Measurements from ENCODE around the gene MEGF8.

Gene MEGF8

DNA sequence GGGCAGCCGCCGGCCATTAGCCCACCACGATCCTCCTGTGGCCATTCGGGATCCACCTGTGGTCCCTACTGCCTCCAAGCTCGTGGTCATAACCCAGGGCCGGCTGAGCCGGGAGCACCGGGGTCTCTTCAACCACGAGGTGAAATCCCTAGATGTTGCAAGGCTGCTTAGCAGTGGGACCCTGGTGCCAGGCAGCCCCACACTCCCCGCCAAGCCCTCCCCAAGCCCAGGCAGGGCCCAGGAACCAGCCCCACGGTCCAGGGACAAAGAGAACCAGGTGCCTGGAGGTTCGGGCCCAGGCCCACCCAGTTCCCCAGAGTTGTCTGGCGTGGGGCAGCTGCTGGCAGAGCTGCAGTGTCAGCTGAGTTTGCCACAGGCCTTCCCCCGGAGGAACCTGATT is 15.7 kb upstream of the MEGF8 start:
- no peak for ATAC-seq
- TF ChIP-seq ZNF565 (CRISPR knock-in tag; conservative IDR thresholded peaks at IDR 0.05; ENCODE audit: low read depth) = no peak
- TF ChIP-seq ZFP30 (CRISPR knock-in tag; IDR thresholded peaks at IDR 0.05) = no peak
- no peak for TF ChIP-seq ZFP3 (CRISPR knock-in tag; IDR thresholded peaks at IDR 0.05)
- TF ChIP-seq SNAI2 (CRISPR knock-in tag; IDR thresholded peaks at IDR 0.05) = no peak
- TF ChIP-seq RARB (CRISPR knock-in tag; IDR thresholded peaks at IDR 0.05) = no peak
- TF ChIP-seq, protein P1, sequence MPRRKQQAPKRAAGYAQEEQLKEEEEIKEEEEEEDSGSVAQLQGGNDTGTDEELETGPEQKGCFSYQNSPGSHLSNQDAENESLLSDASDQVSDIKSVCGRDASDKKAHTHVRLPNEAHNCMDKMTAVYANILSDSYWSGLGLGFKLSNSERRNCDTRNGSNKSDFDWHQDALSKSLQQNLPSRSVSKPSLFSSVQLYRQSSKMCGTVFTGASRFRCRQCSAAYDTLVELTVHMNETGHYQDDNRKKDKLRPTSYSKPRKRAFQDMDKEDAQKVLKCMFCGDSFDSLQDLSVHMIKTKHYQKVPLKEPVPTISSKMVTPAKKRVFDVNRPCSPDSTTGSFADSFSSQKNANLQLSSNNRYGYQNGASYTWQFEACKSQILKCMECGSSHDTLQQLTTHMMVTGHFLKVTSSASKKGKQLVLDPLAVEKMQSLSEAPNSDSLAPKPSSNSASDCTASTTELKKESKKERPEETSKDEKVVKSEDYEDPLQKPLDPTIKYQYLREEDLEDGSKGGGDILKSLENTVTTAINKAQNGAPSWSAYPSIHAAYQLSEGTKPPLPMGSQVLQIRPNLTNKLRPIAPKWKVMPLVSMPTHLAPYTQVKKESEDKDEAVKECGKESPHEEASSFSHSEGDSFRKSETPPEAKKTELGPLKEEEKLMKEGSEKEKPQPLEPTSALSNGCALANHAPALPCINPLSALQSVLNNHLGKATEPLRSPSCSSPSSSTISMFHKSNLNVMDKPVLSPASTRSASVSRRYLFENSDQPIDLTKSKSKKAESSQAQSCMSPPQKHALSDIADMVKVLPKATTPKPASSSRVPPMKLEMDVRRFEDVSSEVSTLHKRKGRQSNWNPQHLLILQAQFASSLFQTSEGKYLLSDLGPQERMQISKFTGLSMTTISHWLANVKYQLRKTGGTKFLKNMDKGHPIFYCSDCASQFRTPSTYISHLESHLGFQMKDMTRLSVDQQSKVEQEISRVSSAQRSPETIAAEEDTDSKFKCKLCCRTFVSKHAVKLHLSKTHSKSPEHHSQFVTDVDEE (CRISPR knock-in tag; IDR thresholded peaks at IDR 0.05) = no peak
- no peak for TF ChIP-seq ARNTL (CRISPR knock-in tag; IDR thresholded peaks at IDR 0.05; ENCODE audit: borderline replicate concordance, low read depth)
- TF ChIP-seq ESRRG (CRISPR knock-in tag; IDR thresholded peaks at IDR 0.05) = no peak
- TF ChIP-seq CSDC2 (CRISPR knock-in tag; IDR thresholded peaks at IDR 0.05) = no peak
- no peak for TF ChIP-seq GLIS3 (CRISPR knock-in tag; IDR thresholded peaks at IDR 0.05)
- no peak for TF ChIP-seq ISL1 (CRISPR knock-in tag; IDR thresholded peaks at IDR 0.05)
- TF ChIP-seq TCF4 (CRISPR knock-in tag; IDR thresholded peaks at IDR 0.05; ENCODE audit: borderline replicate concordance) = no peak
- no peak for TF ChIP-seq ZC3H10 (CRISPR knock-in tag; IDR thresholded peaks at IDR 0.05)
- TF ChIP-seq OSR1 (CRISPR knock-in tag; IDR thresholded peaks at IDR 0.05) = no peak
- no peak for TF ChIP-seq TOX (CRISPR knock-in tag; IDR thresholded peaks at IDR 0.05; ENCODE audit: borderline replicate concordance)
- TF ChIP-seq BACH2 (CRISPR knock-in tag; IDR thresholded peaks at IDR 0.05; ENCODE audit: borderline replicate concordance) = no peak

DNA sequence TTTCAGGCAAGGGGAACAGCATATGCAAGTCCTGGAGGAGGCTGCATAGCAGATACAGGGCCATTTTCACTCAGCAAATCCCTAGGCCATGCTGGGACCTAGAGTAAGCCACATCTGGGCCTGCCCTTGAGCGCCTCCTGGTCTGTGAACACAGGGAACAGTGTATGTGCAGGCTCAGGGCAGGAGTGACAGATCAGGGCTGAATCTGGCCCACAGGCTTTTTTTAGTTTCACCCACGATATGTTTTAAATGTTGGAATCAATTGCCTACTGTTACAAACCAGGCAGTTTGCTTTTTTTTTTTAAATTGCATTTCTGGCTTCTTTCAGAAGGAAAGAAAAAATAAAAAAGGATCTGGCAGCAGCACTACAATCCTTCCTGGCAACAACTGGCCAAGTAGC is 13.8 kb upstream of the MEGF8 start:
- peak; percentile 40; the same call in 2 of the 3 replicates for ATAC-seq
- no peak for TF ChIP-seq ZFP3 (CRISPR knock-in tag; IDR thresholded peaks at IDR 0.05)

DNA sequence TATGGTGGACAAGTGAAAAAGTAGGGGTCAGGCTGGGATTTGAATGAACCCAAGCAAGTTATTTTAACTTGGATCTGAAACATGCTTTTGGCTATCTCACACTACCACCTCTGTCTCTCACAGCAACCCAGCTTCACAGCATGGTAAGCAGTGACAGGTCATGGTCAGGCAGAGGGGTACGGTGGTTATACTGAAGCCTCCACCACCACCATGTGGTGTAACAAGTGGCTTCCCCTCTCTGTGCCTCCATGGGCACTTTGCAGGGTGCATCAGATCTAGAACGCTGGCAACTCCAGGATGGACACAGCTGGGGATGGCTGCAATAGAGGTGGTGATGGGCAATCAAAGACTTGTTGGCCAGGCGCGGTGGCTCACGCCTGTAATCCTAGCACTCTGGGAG is 13.1 kb upstream of the MEGF8 start:
- no peak for ATAC-seq

DNA sequence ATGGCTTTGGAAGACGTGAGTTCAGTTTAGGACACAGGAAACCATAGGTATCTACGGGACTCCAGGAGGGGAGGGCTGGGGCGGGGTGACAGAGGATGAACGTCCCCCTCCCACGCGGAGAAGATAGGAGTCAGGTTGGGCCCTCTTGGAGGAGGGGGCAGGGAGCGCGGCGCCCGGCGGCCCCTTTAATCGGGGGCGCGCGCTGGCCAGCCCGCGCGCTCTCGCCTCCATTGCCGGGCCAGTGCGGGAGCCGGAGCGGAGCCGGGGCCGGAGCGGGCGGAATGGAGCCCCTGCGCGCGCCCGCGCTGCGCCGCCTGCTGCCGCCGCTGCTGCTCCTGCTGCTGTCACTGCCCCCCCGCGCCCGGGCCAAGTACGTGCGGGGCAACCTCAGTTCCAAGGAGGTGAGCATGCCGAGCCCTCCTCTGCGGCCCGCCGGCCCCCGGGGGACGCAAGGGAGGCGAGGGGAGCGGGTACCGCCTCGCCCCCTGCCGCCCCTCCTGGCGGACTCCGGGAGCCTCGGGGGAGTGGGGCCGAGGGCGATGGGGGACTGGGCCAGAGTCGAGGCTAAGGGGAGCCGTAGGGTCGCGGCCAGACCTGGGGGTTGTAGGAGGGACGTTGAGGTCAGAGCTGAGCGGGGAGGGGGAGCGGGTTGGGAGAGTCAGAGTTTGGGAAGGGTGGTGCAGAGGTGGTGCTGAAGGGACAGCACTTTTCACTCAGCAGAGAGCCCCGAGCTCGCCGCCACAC is 12.2 kb upstream of the MEGF8 start, which contains the start of gene TMEM145:
Gene TMEM145, plus strand, starts transcription at position 214 of the 744 bp plus-strand sequence. Its CDS starts 68 bp downstream, at position 282.
- peak; percentile 87 for ATAC-seq
- TF ChIP-seq CSDC2 (CRISPR knock-in tag; IDR thresholded peaks at IDR 0.05) (no peak), GLIS3 (CRISPR knock-in tag; IDR thresholded peaks at IDR 0.05) (no peak), ZNF8 (CRISPR knock-in tag; IDR thresholded peaks at IDR 0.05) (no peak), ARNTL (CRISPR knock-in tag; IDR thresholded peaks at IDR 0.05; ENCODE audit: borderline replicate concordance, low read depth) (no peak), ZC3H10 (CRISPR knock-in tag; IDR thresholded peaks at IDR 0.05) (no peak), BACH2 (CRISPR knock-in tag; IDR thresholded peaks at IDR 0.05; ENCODE audit: borderline replicate concordance) (no peak), TOX (CRISPR knock-in tag; IDR thresholded peaks at IDR 0.05; ENCODE audit: borderline replicate concordance) (no peak), ZNF70 (CRISPR knock-in tag; IDR thresholded peaks at IDR 0.05) (no peak), ZNF565 (CRISPR knock-in tag; conservative IDR thresholded peaks at IDR 0.05; ENCODE audit: low read depth) (no peak), OSR1 (CRISPR knock-in tag; IDR thresholded peaks at IDR 0.05) (no peak), SNAI2 (CRISPR knock-in tag; IDR thresholded peaks at IDR 0.05) (peak; percentile 45; the same call in 1 of the 2 replicates), RARB (CRISPR knock-in tag; IDR thresholded peaks at IDR 0.05) (no peak), PPARA (CRISPR knock-in tag; IDR thresholded peaks at IDR 0.05; ENCODE audit: borderline replicate concordance) (no peak)
- TF ChIP-seq, protein P2, sequence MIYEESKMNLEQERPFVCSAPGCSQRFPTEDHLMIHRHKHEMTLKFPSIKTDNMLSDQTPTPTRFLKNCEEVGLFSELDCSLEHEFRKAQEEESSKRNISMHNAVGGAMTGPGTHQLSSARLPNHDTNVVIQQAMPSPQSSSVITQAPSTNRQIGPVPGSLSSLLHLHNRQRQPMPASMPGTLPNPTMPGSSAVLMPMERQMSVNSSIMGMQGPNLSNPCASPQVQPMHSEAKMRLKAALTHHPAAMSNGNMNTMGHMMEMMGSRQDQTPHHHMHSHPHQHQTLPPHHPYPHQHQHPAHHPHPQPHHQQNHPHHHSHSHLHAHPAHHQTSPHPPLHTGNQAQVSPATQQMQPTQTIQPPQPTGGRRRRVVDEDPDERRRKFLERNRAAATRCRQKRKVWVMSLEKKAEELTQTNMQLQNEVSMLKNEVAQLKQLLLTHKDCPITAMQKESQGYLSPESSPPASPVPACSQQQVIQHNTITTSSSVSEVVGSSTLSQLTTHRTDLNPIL (CRISPR knock-in tag; IDR thresholded peaks at IDR 0.05; ENCODE audit: low read depth) = no peak
- TF ChIP-seq, protein P1 (CRISPR knock-in tag; IDR thresholded peaks at IDR 0.05) = peak; percentile 77
- TF ChIP-seq, protein P3, sequence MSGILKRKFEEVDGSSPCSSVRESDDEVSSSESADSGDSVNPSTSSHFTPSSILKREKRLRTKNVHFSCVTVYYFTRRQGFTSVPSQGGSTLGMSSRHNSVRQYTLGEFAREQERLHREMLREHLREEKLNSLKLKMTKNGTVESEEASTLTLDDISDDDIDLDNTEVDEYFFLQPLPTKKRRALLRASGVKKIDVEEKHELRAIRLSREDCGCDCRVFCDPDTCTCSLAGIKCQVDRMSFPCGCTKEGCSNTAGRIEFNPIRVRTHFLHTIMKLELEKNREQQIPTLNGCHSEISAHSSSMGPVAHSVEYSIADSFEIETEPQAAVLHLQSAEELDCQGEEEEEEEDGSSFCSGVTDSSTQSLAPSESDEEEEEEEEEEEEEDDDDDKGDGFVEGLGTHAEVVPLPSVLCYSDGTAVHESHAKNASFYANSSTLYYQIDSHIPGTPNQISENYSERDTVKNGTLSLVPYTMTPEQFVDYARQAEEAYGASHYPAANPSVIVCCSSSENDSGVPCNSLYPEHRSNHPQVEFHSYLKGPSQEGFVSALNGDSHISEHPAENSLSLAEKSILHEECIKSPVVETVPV (CRISPR knock-in tag; IDR thresholded peaks at IDR 0.05) = no peak

More for the DNA sequence above, 13.1 kb upstream of the MEGF8 start:
- no peak for TF ChIP-seq ZNF565 (CRISPR knock-in tag; conservative IDR thresholded peaks at IDR 0.05; ENCODE audit: low read depth)
- TF ChIP-seq, protein P4, sequence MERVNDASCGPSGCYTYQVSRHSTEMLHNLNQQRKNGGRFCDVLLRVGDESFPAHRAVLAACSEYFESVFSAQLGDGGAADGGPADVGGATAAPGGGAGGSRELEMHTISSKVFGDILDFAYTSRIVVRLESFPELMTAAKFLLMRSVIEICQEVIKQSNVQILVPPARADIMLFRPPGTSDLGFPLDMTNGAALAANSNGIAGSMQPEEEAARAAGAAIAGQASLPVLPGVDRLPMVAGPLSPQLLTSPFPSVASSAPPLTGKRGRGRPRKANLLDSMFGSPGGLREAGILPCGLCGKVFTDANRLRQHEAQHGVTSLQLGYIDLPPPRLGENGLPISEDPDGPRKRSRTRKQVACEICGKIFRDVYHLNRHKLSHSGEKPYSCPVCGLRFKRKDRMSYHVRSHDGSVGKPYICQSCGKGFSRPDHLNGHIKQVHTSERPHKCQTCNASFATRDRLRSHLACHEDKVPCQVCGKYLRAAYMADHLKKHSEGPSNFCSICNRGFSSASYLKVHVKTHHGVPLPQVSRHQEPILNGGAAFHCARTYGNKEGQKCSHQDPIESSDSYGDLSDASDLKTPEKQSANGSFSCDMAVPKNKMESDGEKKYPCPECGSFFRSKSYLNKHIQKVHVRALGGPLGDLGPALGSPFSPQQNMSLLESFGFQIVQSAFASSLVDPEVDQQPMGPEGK (CRISPR knock-in tag; IDR thresholded peaks at IDR 0.05; ENCODE audit: borderline replicate concordance) = no peak
- no peak for TF ChIP-seq CSDC2 (CRISPR knock-in tag; IDR thresholded peaks at IDR 0.05)
- no peak for TF ChIP-seq OSR1 (CRISPR knock-in tag; IDR thresholded peaks at IDR 0.05)
- TF ChIP-seq TCF4 (CRISPR knock-in tag; IDR thresholded peaks at IDR 0.05; ENCODE audit: borderline replicate concordance) = no peak
- no peak for TF ChIP-seq ARNTL (CRISPR knock-in tag; IDR thresholded peaks at IDR 0.05; ENCODE audit: borderline replicate concordance, low read depth)
- no peak for TF ChIP-seq RARB (CRISPR knock-in tag; IDR thresholded peaks at IDR 0.05)
- no peak for TF ChIP-seq SNAI2 (CRISPR knock-in tag; IDR thresholded peaks at IDR 0.05)
- no peak for TF ChIP-seq ZFP30 (CRISPR knock-in tag; IDR thresholded peaks at IDR 0.05)
- TF ChIP-seq ZC3H10 (CRISPR knock-in tag; IDR thresholded peaks at IDR 0.05) = no peak

Measured in SK-N-SH treated with all-trans-retinoic acid at 6 μM for 48 hours (cell line).